Measurements from ENCODE around the gene SMOC1.

Gene SMOC1

GRCh38 chr14:69879175-69880043, at the start of gene SMOC1:
TSS of gene SMOC1 (plus strand) at chr14:69879416. CDS start at chr14:69879679, 263 bp downstream.
- DNase-seq = peak in 2 of 3 donors; percentile 4 to 52

GRCh38 chr14:69838881-69839416, 40.3 kb upstream of the SMOC1 start:
- no peak for DNase-seq

GRCh38 chr14:69839661-69840060, 39.6 kb upstream of the SMOC1 start:
- no peak for DNase-seq

DNA sequence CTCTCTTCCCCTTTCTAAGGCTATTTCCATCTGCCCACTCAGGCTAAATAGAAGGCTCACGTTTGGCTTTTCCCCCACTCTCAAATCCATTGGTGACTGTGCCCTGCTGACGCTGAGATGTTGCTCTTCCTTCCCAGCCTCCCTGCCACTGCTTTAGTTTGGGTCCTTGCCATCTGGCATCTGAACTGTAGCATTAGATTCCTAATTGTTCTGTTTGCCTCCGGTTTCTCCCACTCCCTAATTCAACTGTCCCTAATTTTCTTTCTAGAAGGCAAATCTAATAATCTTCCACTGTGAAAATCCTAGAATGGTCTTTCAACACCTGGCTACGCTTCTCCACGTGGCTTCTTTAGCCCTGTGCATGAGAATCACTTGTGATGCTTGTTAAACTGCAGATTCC, 37.6 kb upstream of the SMOC1 start:
- DNase-seq = peak; percentile 17 to 32 (median 20)

GRCh38 chr14:69842686-69843420, 36.4 kb upstream of the SMOC1 start:
- DNase-seq = no peak

- no peak for DNase-seq
Measured at GRCh38 chr14:69844171-69844570, 35.0 kb upstream of the SMOC1 start.

- peak in 1 of 3 donors; percentile 5 for DNase-seq
Measured at GRCh38 chr14:69845050-69845581, 34.1 kb upstream of the SMOC1 start.

DNA sequence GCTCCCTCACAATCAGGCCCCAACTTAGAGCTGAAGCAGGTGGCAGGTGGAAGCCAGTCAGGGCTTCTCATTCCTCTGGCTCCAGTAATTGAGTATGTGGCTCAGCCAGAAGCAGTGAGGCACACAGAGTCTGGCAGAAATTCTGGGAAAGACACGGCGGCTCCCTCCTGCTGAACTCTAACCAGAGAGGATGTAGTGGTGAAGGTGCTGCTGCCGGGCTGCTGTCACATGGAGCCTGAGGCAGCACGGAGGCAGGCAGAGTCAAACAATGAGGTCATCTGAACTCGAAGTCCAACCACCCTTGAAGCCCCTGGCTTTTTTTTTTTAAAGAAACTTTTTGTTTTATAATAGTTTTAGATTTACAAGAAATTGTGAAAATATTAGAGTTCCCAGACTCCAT, 33.4 kb upstream of the SMOC1 start:
- DNase-seq = no peak

GRCh38 chr14:69848156-69848555, 31.1 kb upstream of the SMOC1 start:
- no peak for DNase-seq

- DNase-seq = no peak
Measured at GRCh38 chr14:69848903-69849391, 30.3 kb upstream of the SMOC1 start.

GRCh38 chr14:69850086-69850735, 29.0 kb upstream of the SMOC1 start:
- DNase-seq = no peak

- DNase-seq = no peak
Measured at GRCh38 chr14:69850736-69851112, 28.5 kb upstream of the SMOC1 start.

DNA sequence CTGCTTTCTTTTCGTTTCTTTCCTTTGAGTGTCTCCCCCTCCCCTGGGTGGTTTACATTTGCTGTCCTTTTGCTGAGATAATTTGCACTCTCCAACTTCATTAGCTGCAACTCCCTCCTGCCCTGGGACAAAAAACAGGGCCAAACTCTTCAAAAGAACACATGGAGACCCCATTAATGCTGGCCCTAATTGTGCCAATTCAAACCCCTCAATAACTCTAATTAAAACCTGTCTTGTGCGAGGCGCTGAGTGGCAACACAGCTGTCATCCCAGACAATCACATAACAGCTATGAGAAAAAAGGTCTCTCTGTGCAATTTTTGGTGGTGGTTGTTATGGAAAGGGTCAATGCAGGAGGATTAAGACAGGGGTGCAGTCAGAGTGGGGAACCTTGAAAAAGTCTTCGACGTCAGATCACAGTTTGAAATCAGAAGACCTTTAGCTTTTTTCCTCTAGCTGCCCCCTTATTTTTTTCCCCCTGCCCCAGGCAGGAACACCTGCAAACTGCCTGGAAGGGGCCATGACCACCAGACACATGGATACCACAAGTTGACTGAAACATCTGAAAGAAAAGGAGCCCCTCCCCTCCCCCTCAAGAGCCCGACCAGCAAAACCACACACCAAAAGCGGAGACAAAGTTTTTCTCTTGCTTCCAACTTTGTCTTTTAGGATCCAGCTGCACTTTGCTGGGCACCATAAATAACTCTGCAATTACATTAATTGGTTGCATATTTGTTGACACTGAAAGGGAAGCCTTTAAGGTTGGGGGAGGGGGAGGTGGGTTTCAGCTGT, 26.5 kb upstream of the SMOC1 start:
- DNase-seq = no peak

- no peak for DNase-seq
Measured at GRCh38 chr14:69853774-69854173, 25.4 kb upstream of the SMOC1 start.

DNA sequence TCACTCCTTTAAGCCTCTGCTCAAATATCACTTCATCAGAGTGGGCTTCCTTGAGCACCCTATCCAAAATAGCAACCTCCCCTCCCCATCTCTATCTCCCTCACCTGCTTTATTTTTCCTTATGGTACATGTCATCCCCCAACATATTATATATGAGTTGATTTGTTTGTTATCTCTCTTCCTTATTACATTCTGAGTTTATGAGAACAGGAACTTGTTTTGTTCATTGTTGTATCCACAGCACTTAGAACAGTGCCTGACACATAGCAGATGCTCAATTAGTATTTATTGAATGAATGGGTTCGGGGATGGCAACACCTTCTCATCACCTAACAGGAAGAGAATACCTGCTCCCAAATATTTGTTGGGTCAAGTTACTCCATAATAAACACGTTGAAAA, 24.6 kb upstream of the SMOC1 start:
- no peak for DNase-seq

GRCh38 chr14:69855180-69855832, 23.9 kb upstream of the SMOC1 start:
- DNase-seq = no peak

DNA sequence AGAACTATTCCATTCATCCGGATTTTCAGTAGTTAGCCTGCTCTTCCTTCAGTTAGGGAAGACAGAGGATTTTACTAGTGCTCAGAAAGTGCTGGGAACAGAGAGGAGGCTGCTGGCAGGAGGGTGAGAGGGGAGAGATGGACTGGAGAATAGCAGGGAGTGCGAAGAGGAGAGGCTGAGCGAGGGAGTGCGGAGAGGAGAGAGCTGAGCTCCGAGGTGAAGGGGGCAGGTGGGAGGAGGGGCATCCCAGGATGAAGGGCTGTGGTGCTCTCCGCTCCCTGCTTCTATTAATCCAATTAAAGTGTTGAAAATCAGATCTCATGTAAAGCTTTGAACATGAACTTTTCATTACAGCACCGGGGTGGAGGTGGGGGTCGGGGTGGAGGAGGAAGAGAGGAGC, 20.4 kb upstream of the SMOC1 start:
- no peak for DNase-seq

- DNase-seq = no peak
Measured at GRCh38 chr14:69859591-69859990, 19.6 kb upstream of the SMOC1 start.

DNA sequence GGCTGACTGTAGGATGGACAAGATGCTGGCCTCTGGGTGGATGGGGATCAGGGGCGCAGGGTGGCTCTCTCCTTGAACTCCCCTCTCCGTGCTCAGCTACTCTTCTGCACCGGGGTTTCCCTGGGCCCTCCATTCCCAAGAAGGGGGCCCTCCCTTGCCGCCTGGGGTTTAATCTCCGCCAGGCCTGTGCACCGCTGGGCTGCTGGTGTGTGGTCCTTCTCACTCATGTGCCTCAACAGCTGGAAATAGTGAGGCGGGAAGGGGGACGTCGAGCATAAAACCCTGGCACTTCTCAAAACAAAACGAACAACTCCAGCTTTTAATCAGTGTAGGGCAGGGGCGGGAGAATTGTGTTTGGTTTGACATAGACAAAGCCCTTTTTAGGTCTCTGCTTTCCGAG, 19.0 kb upstream of the SMOC1 start:
- no peak for DNase-seq

- no peak for DNase-seq
Measured at GRCh38 chr14:69861025-69861569, 18.1 kb upstream of the SMOC1 start.

DNA sequence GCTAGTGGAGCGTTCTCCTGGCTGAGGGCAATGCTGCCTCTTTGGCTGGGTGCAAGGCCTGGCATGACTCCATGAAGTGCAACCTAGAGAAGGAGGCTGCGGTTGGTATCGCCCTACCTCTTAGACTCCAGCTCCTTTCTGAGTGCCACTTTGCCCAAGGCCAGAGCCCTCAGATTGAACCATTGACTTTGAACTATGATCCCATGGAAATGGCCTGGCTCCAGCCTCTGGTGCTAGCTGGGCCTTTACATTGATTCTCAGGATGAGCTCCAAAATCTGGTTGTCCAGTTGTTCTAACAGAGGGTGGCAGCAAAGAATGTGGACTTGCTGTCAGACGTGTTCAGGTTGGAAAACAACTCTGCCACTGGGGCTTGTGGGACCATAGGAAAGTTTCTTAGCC, 16.1 kb upstream of the SMOC1 start:
- no peak for DNase-seq

All from suppressor macrophage treated with lipopolysaccharide for 1 hour (primary cell).